HEK293 (cell line): Measurements from ENCODE around the gene ARR3.

ENCODE experiments used
- CTCF ChIA-PET: fragments of 350-600 bp; formaldehyde crosslinking; extraction: SDS; loops from one replicate; lab custom pipeline; 2021; ENCODE audit warnings: antibody characterized with exemption; lab: Yijun Ruan, JAX
- POLR2A ChIA-PET: fragments of 300-600 bp; formaldehyde crosslinking; extraction: SDS; loops from one replicate; lab custom pipeline; 2020; ENCODE audit warnings: antibody characterized with exemption, inconsistent platforms; lab: Yijun Ruan, JAX
- H3K27ac ChIP-seq: fragments of 200-500 bp; sonication (Bioruptor generic); 2 replicates; pipeline ENCODE4 v1.5.1; 2014; ENCODE audit warnings: low read depth, low read length, control low read depth, inconsistent platforms; ENCODE audit errors: extremely low read depth
- H3K36me3 ChIP-seq, 2 experiments: fragments of 200-500 bp in 1 of 2; sonication (Bioruptor generic) in 1 of 2; 1 replicate in 1 of 2; 2 replicates in 1 of 2; pipeline ENCODE4 v1.5.1; 2014 to 2017; ENCODE audit warnings: inconsistent platforms in 2 of 2, low read length in 2 of 2; ENCODE audit not compliant: control insufficient read depth in 2 of 2, insufficient read depth in 1 of 2
- H3K4me1 ChIP-seq: fragments of 200-500 bp; sonication (Bioruptor generic); 2 replicates; pipeline ENCODE4 v1.5.1; 2014; ENCODE audit warnings: mild to moderate bottlenecking, low read length, inconsistent platforms; ENCODE audit not compliant: control insufficient read depth, insufficient read depth
- H3K4me3 ChIP-seq: 2 replicates; pipeline ENCODE4 v1.5.1; 2011; ENCODE audit warnings: low read depth, mild to moderate bottlenecking, control low read depth, low read length, moderate library complexity
- H3K9me3 ChIP-seq: fragments of 200-500 bp; sonication (Bioruptor generic); 2 replicates; pipeline ENCODE4 v1.5.1; 2014; ENCODE audit warnings: low read depth, low read length, inconsistent platforms; ENCODE audit not compliant: control insufficient read depth, insufficient read depth
- GFI1B ChIP-seq: fragments of 450-650 bp; formaldehyde crosslinking; IDR thresholded peaks from 2 replicates; pipeline ENCODE4 v1.5.1; 2016; ENCODE audit warnings: missing biosample characterization, missing genetic modification characterization
- OVOL3 ChIP-seq: fragments of 450-650 bp; formaldehyde crosslinking; IDR thresholded peaks from 2 replicates; pipeline ENCODE4 v1.5.1; 2016; ENCODE audit warnings: missing biosample characterization, missing genetic modification characterization
- PRDM4 ChIP-seq: fragments of 450-650 bp; formaldehyde crosslinking; IDR thresholded peaks from 2 replicates; pipeline ENCODE4 v1.5.1; 2017; ENCODE audit warnings: missing biosample characterization, missing genetic modification characterization
- SCRT2 ChIP-seq: fragments of 450-650 bp; formaldehyde crosslinking; IDR thresholded peaks from 2 replicates; pipeline ENCODE4 v1.5.1; 2016; ENCODE audit warnings: missing biosample characterization, missing genetic modification characterization
- SP7 ChIP-seq: fragments of 450-650 bp; formaldehyde crosslinking; IDR thresholded peaks from 2 replicates; pipeline ENCODE4 v1.5.1; 2016; ENCODE audit warnings: missing biosample characterization, missing genetic modification characterization
- ZFP37 ChIP-seq: fragments of 450-650 bp; formaldehyde crosslinking; IDR thresholded peaks from 2 replicates; pipeline ENCODE4 v1.5.1; 2016; ENCODE audit warnings: missing biosample characterization, missing genetic modification characterization
- ZNF16 ChIP-seq: fragments of 450-650 bp; formaldehyde crosslinking; IDR thresholded peaks from 2 replicates; pipeline ENCODE4 v1.5.1; 2016; ENCODE audit warnings: low read depth, missing biosample characterization, missing genetic modification characterization
- ZNF23 ChIP-seq: fragments of 450-650 bp; formaldehyde crosslinking; IDR thresholded peaks from 2 replicates; pipeline ENCODE4 v1.5.1; 2016; ENCODE audit warnings: missing biosample characterization, missing genetic modification characterization, borderline replicate concordance
- ZNF248 ChIP-seq: fragments of 450-650 bp; formaldehyde crosslinking; IDR thresholded peaks from 2 replicates; pipeline ENCODE4 v1.5.1; 2017; ENCODE audit warnings: missing biosample characterization, missing genetic modification characterization
- ZNF26 ChIP-seq: fragments of 450-650 bp; formaldehyde crosslinking; IDR thresholded peaks from 2 replicates; pipeline ENCODE4 v1.5.1; 2016; ENCODE audit warnings: missing biosample characterization, missing genetic modification characterization
- ZNF354C ChIP-seq: fragments of 450-650 bp; formaldehyde crosslinking; IDR thresholded peaks from 2 replicates; pipeline ENCODE4 v1.5.1; 2016; ENCODE audit warnings: missing biosample characterization, missing genetic modification characterization, low read depth, borderline replicate concordance
- ZNF362 ChIP-seq: fragments of 450-650 bp; formaldehyde crosslinking; IDR thresholded peaks from 2 replicates; pipeline ENCODE4 v1.5.1; 2016; ENCODE audit warnings: missing biosample characterization, missing genetic modification characterization
- ZNF398 ChIP-seq: fragments of 450-650 bp; formaldehyde crosslinking; IDR thresholded peaks from 2 replicates; pipeline ENCODE4 v1.5.1; 2017; ENCODE audit warnings: missing biosample characterization, missing genetic modification characterization
- ZNF416 ChIP-seq: fragments of 450-650 bp; formaldehyde crosslinking; IDR thresholded peaks from 2 replicates; pipeline ENCODE4 v1.5.1; 2016; ENCODE audit warnings: missing biosample characterization, missing genetic modification characterization
- ZNF423 ChIP-seq: fragments of 450-650 bp; formaldehyde crosslinking; IDR thresholded peaks from 2 replicates; pipeline ENCODE4 v1.5.1; 2016; ENCODE audit warnings: missing biosample characterization, missing genetic modification characterization
- ZNF473 ChIP-seq: fragments of 450-650 bp; formaldehyde crosslinking; IDR thresholded peaks from 2 replicates; pipeline ENCODE4 v1.5.1; 2017; ENCODE audit warnings: missing biosample characterization, missing genetic modification characterization
- ZNF501 ChIP-seq: fragments of 450-650 bp; formaldehyde crosslinking; IDR thresholded peaks from 2 replicates; pipeline ENCODE4 v1.5.1; 2016; ENCODE audit warnings: missing biosample characterization, missing genetic modification characterization
- ZNF510 ChIP-seq: fragments of 450-650 bp; formaldehyde crosslinking; IDR thresholded peaks from 2 replicates; pipeline ENCODE4 v1.5.1; 2018; ENCODE audit warnings: mild to moderate bottlenecking, missing genetic modification characterization, missing biosample characterization; ENCODE audit not compliant: insufficient replicate concordance
- ZNF514 ChIP-seq: fragments of 450-650 bp; formaldehyde crosslinking; IDR thresholded peaks from 2 replicates; pipeline ENCODE4 v1.5.1; 2016; ENCODE audit warnings: missing biosample characterization, missing genetic modification characterization
- ZNF518A ChIP-seq: fragments of 450-650 bp; formaldehyde crosslinking; conservative IDR thresholded peaks from 2 replicates; pipeline ENCODE4 v1.5.1; 2016; ENCODE audit warnings: low read depth, missing biosample characterization, missing genetic modification characterization
- ZNF561 ChIP-seq: fragments of 450-650 bp; IDR thresholded peaks from 2 replicates; pipeline ENCODE4 v1.5.1; 2018; ENCODE audit warnings: missing biosample characterization, missing genetic modification characterization, borderline replicate concordance
- ZNF654 ChIP-seq: fragments of 450-650 bp; formaldehyde crosslinking; IDR thresholded peaks from 2 replicates; pipeline ENCODE4 v1.5.1; 2016; ENCODE audit warnings: low read depth, missing biosample characterization, missing genetic modification characterization

ARR3 gene

GRCh38 chrX:70268034-70268433, at the start of gene ARR3:
Gene ARR3, plus strand, starts transcription at chrX:70268334. Its CDS starts 1,052 bp downstream, at chrX:70269386.
- CTCF ChIA-PET, result no interaction called here
- Histone ChIP-seq H3K27ac (no peak within 1 kb of the TSS), H3K9me3 (no peaks in the 10 kb centered on the region; the same call in 1 of the 2 replicates), H3K36me3 (no peaks in the 10 kb centered on the region; a peak in 1 of 3 replicates), H3K4me1 (no peaks in the 10 kb centered on the region), H3K4me3 (no peak within 1 kb of the TSS)
- TF ChIP-seq ZNF362 (tag by site-specific recombination), result no peak
- no peak for TF ChIP-seq ZNF501
- no peak for TF ChIP-seq ZNF354C (tag by site-specific recombination)
- TF ChIP-seq ZNF23 (tag by site-specific recombination), result no peak
- TF ChIP-seq ZNF398, result no peak
- TF ChIP-seq SCRT2 (tag by site-specific recombination), result no peak
- no peak for TF ChIP-seq ZNF416 (tag by site-specific recombination)
- no peak for TF ChIP-seq ZNF561
- no peak for TF ChIP-seq ZNF26
- no peak for TF ChIP-seq SP7
- TF ChIP-seq ZFP37, result no peak
- TF ChIP-seq ZNF518A (tag by site-specific recombination), result no peak
- TF ChIP-seq ZNF473, result no peak
- POLR2A ChIA-PET, result no interaction called here

GRCh38 chrX:70219938-70220764, 48.0 kb upstream of the ARR3 start:
- H3K4me3 ChIP-seq, result no peak overlapping the region
- no peaks in the 10 kb centered on the region for H3K4me1 ChIP-seq
- H3K36me3 ChIP-seq, result no peaks in the 10 kb centered on the region
- POLR2A ChIA-PET, result interaction anchor here (0.6 kb wide), 1 partner anchor 914 kb away, joined by 5 read pairs; no protein-coding TSS in a partner anchor
- CTCF ChIA-PET, result no interaction called here
- H3K27ac ChIP-seq, result no peak overlapping the region; the same call in 1 of the 2 replicates
- no peaks in the 10 kb centered on the region for H3K9me3 ChIP-seq
- TF ChIP-seq ZNF16 (tag by site-specific recombination), result no peak
- TF ChIP-seq ZNF423, result no peak
- TF ChIP-seq ZNF248 (tag by site-specific recombination), result no peak
- no peak for TF ChIP-seq PRDM4 (tag by site-specific recombination)
- TF ChIP-seq ZNF510 (tag by site-specific recombination), result no peak
- TF ChIP-seq ZNF654 (tag by site-specific recombination), result no peak
- no peak for TF ChIP-seq GFI1B (tag by site-specific recombination)
- no peak for TF ChIP-seq OVOL3 (tag by site-specific recombination)
- no peak for TF ChIP-seq ZNF514 (tag by site-specific recombination)
